Thyroid gland (tissue), 4 donors: Measurements from ENCODE around the gene TDRD1.

ENCODE experiments used
- CTCF ChIP-seq, 6 experiments: fragments of 200-600 bp in 3 of 6; fragments of 450-650 bp in 3 of 6; sonication (generic) in 3 of 6; IDR thresholded peaks; one replicate each; pipeline ENCODE4 v1.5.1; 2016 to 2019; ENCODE audit warnings: antibody characterized with exemption in 6 of 6, mild to moderate bottlenecking in 2 of 6, inconsistent platforms in 1 of 6, moderate library complexity in 1 of 6
- POLR2A ChIP-seq, 2 donors: fragments of 450-650 bp; IDR thresholded peaks; one replicate each; pipeline ENCODE4 v1.6.1; 2017; ENCODE audit warnings: antibody characterized with exemption in 2 of 2, mild to moderate bottlenecking in 2 of 2, moderate library complexity in 1 of 2

- TF ChIP-seq POLR2A (IDR thresholded peaks at IDR 0.05) (no peak), CTCF (IDR thresholded peaks at IDR 0.05) (no peak)
Observed at GRCh38 chr10:114206902-114207301, 27.7 kb downstream of the TDRD1 start.
